ENCODE results near the gene EIF4E3.

- no peak for TF ChIP-seq RAD21 (conservative IDR thresholded peaks at IDR 0.05 in 1 of 2, IDR thresholded peaks at IDR 0.05 in 1 of 2)
- TF ChIP-seq POLR2A (IDR thresholded peaks at IDR 0.05; ENCODE audit: low read length) = no peak
Measured at GRCh38 chr3:71636001-71636400, 89.2 kb downstream of the EIF4E3 start.

All from A549 (cell line).